ENCODE results near the gene METAP1D.
"Not testable (repeated sequence)": the region's sequence is repeated elsewhere in the genome, so short reads cannot be mapped to it uniquely, and the experiment has no call there.

METAP1D gene

DNA sequence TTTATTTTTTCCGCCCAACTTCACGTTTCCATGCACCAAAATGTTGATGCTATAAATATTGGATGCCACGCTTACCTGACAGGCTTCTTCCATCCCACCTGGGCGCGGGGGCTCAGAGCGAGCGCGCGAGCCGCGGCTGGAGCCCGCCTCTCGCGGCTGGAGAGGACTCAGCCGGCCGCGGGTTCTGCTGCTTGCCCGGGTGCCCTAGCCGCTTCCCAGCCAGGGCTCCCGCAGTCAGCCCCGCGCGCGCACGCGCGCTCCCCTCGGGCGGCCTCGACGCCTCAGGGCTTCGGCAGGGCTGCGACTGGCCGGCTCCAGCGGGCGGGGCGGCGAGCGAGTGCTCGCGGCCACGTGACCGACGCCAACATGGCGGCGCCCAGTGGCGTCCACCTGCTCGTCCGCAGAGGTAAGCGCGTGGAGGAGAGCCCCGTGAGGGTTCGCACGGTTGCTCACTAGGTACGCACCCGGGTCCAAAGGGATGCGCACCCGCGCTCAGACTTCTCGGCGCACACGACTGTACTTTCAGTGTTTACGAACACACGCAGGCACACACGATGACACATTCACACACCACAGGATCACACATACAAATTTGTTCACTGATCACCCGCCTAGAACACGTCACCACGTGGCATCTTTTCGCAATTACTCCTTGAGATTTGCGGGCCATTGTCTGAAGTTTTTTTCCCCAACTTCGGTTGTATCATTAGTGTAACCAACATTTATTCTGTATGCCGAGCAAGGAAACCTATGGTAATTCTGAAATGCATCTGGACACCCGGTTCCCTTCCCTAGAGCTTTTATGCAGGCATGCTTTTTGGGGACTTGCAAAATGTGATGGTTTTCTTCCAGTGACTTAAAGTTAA, at the start of gene METAP1D:
METAP1D (plus strand) TSS at position 350 of the 866 bp plus-strand sequence; CDS start at position 367, 17 bp downstream.
- DNase-seq, result peak; percentile 91

DNA sequence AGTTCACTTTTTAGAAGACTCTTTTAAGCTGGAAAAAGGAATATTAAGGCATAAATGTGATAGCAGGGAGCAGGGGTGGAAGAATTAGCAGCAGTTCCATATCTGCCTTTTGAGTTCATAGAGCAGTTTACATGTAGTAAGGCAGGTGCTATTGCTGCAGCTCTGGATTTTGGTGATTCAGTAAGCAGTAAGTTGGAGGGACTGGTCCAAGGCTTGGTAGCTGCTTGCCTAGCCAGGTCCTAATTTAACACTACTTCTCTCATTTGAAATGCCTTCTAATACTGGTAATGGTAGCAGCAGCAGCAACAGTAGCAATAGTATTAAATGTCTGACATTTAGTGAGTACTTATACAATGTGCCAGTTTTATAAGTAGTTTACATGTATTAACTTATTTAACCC, 47.5 kb upstream of the METAP1D start:
- DNase-seq, result no peak

DNA sequence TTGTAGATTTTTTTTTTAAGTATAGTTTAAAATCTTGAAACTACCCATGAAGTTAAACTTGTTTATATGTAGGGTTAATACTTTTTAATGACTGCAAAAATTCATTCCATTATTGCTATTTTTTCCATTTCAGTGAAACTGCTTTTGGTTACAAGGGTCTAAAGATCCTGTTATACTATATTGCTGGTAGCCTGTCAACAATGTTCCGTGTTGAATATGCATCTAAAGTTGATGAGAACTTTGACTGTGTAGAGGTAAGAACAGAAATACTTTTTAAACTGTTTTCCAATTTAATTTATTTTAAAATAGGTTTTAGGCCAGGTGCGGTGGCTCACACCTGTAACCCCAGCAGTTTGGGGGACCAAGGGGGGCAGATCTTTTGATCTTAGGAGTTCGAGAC, 47.0 kb upstream of the METAP1D start:
- DNase-seq, result no peak

DNA sequence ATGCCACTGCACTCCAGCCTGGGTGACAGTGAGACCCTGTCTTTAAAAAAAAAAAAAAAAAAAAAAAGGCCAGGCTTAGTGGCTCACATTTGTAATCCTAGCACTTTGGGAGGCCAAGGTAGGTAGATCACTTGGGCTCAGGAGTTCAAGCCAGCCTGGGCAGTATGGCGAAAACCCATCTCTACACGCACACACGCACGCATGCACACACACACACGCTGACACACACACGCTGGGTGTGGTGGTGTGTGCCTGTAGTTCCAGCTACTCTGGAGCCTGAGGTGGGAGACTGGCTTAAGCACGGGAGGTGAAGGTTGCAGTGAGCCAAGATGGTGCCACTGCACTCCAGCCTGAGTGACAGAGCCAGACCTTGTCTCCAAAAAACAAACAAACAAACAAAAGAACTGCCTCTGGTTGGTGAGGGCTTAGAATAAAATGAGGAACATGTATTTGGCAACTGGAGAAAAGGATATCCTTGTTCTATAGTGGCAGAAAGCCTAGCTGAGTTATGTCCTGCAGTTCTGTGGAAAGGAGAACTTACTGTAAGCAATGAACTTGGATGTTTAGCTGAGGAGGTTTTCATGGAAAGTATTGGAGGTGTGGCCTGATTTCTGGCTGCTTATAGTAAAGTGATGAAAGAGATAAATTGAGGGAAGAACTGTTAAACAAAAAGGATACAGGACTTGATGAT, 43.5 kb upstream of the METAP1D start:
- no peak for DNase-seq

DNA sequence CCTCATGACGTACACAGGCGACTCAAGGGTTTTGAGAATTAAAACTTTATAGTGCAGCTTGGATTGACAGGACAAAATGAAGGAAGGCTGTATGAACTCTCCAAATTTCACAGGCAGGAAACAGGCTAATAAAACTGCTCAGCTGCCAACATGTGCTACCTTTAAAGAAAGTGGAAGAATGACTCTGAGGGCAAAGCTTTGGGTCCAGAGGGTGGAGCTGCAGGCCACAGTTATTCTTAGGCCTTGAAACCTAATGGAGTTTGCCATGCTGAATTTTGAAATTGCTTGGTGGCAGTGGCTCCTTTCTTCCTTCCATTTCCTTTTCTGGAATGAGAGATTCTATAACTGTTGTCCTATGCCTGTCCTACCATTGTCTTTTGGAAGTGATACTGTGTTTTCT, 42.7 kb upstream of the METAP1D start:
- peak; percentile 33 for DNase-seq

DNA sequence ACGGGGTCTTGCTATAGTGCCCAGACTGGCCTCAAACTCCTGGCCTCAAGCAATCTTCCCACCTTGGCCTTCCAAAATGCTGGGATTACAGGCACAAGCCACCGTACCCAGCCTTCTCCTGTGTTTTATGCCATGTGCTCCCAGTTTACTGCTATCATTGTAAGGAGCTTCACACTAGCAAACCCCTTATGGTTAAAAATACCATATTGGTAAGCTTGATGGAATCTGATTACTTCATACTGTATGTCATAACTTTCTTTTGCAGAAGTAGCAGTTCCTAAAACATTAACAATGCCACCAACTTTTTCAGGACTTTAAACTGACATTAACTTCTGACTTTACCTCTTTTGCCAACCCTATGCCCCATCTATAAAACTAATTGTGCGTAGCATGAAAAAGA, 41.3 kb upstream of the METAP1D start:
- peak; percentile 72 for DNase-seq

DNA sequence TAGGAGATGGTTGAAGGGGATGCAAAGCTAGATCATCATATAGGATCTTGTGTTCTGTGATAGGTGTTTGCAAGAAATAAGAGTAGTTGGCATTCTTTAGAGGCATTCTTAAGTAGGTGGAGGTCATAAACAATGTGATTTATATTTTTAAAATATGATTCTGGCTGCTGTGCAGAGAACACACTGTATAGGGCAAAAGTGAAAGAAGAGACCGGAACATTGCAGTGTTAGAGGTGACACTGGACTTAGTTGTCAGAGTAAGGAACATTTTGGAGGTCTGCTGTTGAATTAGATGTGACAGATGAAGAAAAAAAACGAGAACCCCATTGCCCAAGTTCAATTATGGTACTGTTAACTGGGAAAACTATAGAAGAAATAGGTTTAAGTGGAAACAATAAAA, 39.8 kb upstream of the METAP1D start:
- DNase-seq, result no peak

DNA sequence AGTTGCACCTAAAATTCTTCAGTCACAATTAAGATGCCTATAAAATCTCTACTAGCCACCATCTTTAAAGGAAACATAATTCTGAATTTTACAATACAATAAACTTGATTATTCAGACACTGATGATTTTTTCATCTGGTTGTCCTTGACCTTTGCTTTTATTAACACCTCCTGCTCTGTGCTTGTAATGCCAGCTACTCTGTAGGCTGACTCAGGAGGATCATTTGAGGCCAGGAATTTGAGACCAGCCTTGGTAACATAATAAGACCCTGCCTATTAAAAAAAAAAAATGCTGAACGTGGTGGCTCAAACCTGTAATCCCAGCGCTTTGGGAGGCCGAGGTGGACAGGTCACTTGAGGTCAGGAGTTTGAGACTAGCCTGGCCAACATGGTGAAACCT, 39.2 kb upstream of the METAP1D start:
- DNase-seq, result no peak

DNA sequence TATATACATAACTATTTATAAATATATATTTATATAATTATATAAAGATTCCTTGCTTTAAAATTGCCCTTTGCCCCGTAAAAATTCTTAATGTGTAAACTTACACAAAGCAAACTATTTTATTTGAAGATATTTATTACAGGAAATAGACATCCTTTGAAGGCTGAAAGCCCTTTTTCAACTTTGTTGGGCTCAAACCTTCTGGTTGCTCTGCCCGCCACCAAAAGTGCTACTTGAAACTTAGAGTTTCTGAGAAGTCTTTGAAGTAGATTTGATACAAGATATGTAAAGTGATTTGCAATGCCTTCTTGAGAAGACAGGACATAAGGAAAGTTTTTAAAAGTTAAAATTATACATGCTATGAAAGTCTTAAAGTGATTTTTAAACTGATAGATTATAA, 36.6 kb upstream of the METAP1D start:
- DNase-seq, result no peak

DNA sequence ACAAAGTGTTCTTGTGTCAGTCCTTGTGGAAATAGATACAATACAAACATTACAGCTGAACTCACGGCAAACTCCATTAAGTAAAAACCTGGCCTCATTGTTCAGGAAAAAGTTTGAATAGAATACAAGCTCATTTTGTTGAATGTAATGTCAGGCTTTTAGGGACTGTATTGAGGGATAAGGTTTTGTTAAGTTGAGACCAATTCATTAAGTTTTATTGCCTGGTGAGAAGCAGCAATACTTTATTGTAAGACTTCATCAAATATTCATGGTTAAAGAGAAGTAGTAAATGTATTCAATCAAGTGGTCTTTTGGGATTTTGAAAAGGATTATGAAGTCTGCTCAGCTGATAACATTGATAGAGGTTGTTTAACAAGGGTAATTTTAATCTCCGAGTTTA, 35.4 kb upstream of the METAP1D start:
- no peak for DNase-seq

DNA sequence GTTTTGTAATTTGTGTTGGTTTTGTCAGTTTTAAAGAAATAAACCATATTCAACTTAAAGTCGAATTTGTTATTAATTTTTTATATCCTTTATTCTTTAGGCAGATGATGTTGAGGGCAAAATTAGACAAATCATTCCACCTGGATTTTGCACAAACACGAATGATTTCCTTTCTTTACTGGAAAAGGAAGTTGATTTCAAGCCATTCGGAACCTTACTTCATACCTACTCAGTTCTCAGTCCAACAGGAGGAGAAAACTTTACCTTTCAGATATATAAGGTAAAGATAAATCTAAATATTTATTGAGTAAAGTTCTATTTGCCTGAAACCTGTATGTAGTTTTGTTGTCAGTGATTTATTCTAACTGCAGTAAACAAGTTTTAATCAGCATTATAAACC, 34.5 kb upstream of the METAP1D start:
- DNase-seq, result no peak

DNA sequence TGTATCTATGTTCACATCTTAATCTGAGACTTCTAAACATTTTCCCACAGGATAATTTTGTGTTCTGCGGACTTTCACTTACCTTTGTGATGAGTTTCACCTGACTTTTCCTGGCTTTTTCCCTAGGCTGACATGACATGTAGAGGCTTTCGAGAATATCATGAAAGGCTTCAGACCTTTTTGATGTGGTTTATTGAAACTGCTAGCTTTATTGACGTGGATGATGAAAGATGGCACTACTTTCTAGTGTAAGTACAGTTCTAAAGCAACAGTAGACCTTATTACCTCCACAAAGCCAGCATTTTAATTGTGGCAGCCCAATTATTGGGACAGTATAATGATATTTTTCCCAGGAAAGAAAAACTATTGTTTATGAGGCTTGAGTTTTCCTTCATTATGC, 34.1 kb upstream of the METAP1D start:
- DNase-seq, result no peak

DNA sequence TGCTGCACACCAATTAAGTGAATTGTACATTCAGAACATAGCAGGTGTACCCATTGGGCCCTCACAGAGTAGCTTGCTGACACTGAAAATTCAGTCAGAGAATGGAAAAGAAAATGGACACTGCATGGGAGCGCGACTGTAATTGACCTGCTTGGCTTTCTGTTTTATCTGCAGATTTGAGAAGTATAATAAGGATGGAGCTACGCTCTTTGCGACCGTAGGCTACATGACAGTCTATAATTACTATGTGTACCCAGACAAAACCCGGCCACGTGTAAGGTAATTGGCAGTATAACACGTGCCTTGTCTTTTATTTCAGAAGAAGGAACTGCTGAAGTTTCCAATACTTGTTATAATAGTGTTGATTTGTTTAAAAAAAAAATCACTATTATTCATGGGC, 33.5 kb upstream of the METAP1D start:
- no peak for DNase-seq

DNA sequence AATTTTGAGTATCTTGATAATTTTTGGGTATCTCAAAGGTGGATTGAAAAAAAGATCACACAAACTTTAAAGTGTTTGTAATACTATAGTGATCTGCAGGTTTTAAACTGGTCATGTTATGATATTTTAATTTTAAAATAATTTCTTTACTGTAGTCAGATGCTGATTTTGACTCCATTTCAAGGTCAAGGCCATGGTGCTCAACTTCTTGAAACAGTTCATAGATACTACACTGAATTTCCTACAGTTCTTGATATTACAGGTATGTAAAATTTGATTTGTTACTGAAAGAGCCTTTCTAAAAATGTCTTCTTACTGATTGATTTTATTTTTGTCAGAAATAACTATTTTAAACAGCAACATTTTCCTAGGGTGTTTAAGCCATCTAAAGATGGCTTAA, 33.1 kb upstream of the METAP1D start:
- no peak for DNase-seq

DNA sequence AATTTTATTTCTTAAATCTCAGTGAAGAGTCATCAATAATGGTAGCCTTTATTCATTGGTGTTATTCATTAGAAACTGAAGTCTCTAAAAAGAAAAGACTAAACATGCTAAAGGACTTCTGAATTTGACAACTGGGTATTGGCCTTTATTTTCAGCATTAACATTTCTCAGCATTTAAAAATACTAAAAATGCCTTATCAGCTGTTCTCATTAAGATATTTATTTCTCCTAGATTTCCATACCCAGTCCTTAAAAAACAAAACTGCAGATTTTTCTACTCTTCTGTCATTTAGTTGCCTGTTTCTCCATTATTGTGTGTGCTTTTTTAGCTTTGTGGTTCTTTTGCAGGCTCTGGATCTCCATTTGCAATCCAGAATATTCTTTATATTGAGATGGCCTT, 31.2 kb upstream of the METAP1D start:
- DNase-seq, result no peak

DNA sequence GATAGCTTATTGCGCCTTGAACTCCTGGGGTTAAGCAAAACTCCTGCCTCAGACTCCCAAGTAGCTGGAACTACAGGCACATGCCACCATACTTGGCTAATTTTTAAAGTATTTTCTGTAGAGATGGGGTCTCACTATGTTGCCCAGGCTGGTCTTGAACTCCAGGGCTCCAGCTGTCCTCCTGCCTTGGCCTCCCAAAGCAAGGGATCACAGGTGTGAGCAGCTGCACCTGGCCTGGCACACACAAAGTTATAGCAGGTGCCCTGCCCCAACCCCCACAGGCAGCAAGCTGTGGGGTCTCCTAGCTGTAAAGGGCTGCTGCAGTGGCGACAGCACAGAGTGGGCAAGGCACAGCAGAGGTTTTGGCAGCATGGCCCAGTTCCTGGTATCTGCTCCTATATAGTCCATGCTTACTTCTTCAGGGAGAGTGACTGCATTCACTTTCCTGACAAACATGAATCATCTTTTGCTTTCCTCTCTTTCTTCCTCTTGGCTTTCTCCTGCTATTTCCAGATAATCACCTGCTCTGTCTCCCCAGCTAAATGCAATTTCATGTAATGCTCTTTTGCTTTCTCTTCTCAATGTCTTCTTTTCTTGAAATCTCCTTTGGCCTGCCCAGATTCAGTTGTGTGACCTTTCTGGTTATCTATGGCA, 27.3 kb upstream of the METAP1D start:
- DNase-seq, result no peak

DNA sequence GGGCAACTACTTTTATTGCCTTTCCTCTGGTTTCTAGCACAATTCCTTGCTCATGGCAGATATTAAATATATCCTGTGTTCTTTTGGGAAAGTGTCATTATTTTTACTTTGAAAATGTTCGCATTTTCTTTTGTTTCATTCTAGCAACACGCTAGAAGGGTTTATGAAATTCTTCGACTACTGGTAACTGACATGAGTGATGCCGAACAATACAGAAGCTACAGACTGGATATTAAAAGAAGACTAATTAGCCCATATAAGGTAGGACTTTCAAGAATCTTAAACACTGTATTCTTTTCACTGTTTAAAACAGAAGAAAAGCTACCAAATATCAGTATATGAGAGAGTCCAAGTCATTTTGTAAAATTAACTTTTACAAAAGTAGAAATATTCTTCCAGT, 20.6 kb upstream of the METAP1D start:
- no peak for DNase-seq

DNA sequence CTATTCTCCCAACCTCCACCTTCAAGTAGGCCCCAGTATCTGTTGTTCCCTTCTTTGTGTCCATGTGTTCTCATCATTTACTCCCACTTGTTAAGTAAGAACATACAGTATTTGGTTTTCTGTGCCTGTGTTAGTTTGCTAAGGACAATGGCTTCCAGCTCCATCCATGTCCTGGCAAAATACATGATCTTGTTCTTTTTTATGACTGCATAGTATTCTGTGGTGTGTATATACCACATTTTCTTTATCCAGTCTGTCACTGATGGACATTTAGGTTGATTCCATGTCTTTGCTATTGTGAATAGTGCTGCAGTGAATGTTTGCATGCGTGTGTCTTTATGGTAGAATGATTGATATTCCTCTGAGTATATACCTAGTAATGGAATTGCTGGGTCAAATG, 15.8 kb upstream of the METAP1D start:
- not testable (repeated sequence) for DNase-seq

DNA sequence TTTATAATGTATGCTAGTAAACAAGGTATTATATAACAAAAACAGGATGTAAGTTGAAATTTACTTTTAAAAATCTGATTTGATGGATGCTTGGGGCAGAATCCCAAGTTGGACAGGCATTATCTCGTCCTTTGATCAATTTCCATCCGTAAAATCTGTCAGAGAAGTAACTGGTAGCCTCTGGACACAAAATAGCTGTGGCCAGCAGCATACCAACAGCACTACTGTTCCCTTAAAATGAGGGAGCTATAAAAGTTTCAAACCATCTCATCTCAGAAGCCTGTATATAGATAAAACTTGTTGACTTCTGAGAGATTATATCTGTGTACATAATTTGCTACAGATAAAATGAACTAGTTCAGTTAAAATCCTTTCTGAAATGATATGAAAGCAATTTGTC, 14.7 kb upstream of the METAP1D start:
- peak; percentile 26 for DNase-seq

DNA sequence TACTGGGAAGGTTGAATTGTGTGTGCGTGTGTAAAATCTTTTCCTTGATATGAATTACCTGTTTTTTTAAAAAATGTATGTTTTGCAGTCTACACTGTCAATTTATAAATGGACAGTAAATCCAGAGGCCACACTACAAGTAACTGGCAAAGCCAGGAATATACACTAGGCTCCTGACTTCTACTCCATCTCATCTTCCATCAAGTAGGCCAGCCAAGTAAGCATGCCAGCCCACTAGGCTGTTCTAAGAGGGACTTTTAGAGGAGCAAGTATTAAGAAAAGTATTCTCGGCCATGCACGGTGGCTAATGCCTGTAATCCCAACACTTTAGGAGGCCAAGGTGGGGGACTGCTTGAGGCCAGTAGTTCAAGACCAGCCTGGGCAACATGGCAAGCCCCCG, 13.0 kb upstream of the METAP1D start:
- no peak for DNase-seq

DNA sequence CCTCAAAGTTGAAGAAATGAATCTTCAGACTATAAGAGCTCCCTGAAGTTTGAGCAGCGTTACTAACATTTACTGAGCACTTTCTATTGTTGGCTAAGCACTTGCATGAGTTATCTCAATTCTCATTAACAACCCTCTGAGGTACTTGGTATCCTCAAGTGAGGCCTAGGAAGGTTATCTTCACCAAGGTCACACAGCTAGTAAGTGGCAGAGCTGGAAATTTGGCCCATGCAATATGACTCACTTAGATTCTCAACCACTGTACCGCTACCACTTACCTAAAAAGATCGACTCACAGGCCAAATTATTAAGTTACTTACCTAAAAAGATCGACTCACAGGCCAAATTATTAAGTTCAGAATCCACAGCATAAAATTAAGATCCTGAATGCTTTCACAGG, 8.7 kb upstream of the METAP1D start:
- no peak for DNase-seq

DNA sequence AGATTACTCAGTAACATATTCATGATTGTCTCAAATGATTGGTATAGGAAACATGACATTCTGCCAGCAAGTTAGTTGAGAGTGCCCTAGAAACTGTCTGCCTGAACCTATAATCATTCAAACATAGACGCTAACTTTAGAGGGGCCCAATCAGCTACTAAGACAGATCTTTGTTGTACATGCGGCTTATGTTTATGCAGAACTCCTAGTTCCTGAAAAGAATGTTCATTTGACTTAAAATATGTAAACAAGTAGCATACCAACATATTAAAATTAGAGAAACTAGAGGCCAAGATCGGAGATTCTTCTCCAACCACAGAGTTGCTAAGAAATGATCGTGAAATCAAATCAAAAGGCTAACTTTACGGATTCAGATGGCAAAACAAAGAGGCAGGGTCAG, 4.2 kb upstream of the METAP1D start:
- no peak for DNase-seq

DNA sequence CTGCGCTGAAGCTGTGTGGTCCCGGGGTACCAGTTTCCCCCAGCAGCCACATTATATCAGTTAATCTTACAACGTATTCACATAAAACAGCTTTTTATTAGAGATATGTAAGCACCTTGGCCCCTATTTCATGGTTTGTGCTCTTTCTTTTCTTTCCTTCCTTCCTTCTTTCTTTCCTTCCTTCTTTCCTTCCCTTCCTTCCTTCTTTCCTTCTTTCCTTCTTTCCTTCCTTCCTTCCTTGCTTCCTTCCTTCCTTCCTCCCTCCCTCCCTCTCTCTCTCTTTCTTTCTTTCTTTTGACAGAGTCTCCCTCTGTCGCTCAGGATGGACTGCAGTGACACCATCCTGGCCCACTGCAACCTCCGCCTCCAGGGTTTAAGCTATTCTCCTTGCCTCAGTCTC, 3.7 kb upstream of the METAP1D start:
- no peak for DNase-seq

DNA sequence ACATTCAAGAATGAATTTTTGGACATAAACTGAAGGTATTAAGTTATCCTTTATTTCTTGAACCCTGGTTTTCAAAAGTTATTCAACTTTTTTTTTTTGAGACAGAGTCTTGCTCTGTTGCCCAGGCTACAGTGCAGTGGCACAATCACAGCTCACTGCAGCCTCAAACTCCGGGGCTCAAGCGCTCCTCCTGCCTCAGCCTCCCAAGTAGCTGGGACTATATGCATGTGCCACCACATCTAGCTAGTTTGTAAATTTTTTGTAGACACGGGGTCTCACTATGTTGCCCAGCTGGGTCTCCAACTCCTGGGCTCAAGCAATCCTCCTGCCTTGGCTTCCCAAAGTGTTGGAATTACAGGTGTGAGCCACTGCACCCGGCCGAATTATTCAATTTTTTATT, 2.7 kb upstream of the METAP1D start:
- not testable (repeated sequence) for DNase-seq
